Spinal cord (tissue), 10 donors: ENCODE results near the gene MAL. TPM values are rescaled to one million over a fixed set of nuclear protein-coding genes. Genes with fewer than 3 reads are reported as not detected.

ENCODE experiments used
- DNase-seq, 6 donors: peaks; one replicate each; pipeline versions ENCODE4 v3.0.0 to v3.0.0-alpha.2; 2013 to 2015; ENCODE audit warnings: low spot score in 6 of 6, low read depth in 4 of 6
- H3K27ac ChIP-seq: one replicate; pipeline ENCODE4 v1.5.1; 2013; ENCODE audit warnings: low read depth, low read length, control low read depth
- H3K27me3 ChIP-seq: one replicate; pipeline ENCODE4 v1.6.1; 2013; ENCODE audit warnings: low read length; ENCODE audit not compliant: control insufficient read depth, insufficient read depth
- H3K36me3 ChIP-seq: one replicate; pipeline ENCODE4 v1.6.1; 2013; ENCODE audit warnings: low read length; ENCODE audit not compliant: control insufficient read depth, insufficient read depth
- H3K4me1 ChIP-seq: one replicate; pipeline ENCODE4 v1.6.1; 2013; ENCODE audit warnings: low read length; ENCODE audit not compliant: control insufficient read depth, insufficient read depth
- H3K4me3 ChIP-seq: one replicate; pipeline ENCODE4 v1.5.1; 2013; ENCODE audit warnings: low read depth, low read length, control low read depth
- H3K9me3 ChIP-seq: one replicate; pipeline ENCODE4 v1.6.1; 2013; ENCODE audit warnings: low read length; ENCODE audit not compliant: control insufficient read depth, insufficient read depth
- WGBS: methylation state at CpG from one replicate; pipeline ENCODE4 v1.1.5; 2013; ENCODE audit warnings: missing lambda C conversion rate; ENCODE audit not compliant: insufficient coverage; 5-methylcytosine and 5-hydroxymethylcytosine counted together
- polyA plus RNA-seq, 2 donors: library from polyadenylated mRNA; unstranded; fragments of 120-200 nt; gene quantifications; one replicate each; pipeline ENCODE4 v1.2.1, GENCODE V29; 2013; ENCODE audit not compliant: insufficient read length in 2 of 2
- total RNA-seq, 2 donors: library from RNA; depleted of rRNA in 1 of 2; stranded (reverse); fragments of 120-200 nt in 1 of 2; fragments of >200 nt in 1 of 2; gene quantifications; one replicate each; pipeline versions ENCODE4 v1.2.3 to v1.2.4, GENCODE V29; 2013 to 2014
- donor health status: healthy.

Gene MAL
- total and polyA plus RNA-seq, 4 donors = 8.2 to 23.0 (median 18.6) TPM

DNA sequence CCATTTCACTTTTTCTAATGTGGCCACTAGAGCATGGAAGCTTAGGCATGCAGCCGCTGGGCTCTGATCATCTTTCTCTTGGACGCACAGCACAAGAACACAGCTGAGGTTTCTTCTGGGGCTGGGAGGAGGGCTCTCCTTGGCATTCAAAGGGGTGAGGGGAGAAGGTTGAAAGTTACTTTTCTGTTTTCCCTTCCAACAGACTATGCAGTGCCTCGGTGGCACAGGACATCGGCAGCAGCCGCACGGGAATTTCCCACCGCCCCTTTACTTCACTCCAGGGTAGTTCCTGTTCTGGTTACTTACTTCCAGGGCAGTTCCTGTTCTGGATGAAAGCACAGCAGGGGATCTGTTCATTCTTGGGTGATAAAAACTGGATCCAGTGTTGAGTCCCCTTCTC is 18.9 kb upstream of the MAL start:
- no peaks in the 10 kb centered on the region for H3K9me3 ChIP-seq
- 70% methylated on average over 5 of the region's 7 CpGs for WGBS
- H3K4me3 ChIP-seq = no peak overlapping the region
- DNase-seq = no peak
- H3K27ac ChIP-seq = no peak overlapping the region
- H3K36me3 ChIP-seq = no peaks in the 10 kb centered on the region
- peaks cover 4% of the 10 kb centered on the region for H3K27me3 ChIP-seq
- H3K4me1 ChIP-seq = peaks cover 4% of the 10 kb centered on the region

DNA sequence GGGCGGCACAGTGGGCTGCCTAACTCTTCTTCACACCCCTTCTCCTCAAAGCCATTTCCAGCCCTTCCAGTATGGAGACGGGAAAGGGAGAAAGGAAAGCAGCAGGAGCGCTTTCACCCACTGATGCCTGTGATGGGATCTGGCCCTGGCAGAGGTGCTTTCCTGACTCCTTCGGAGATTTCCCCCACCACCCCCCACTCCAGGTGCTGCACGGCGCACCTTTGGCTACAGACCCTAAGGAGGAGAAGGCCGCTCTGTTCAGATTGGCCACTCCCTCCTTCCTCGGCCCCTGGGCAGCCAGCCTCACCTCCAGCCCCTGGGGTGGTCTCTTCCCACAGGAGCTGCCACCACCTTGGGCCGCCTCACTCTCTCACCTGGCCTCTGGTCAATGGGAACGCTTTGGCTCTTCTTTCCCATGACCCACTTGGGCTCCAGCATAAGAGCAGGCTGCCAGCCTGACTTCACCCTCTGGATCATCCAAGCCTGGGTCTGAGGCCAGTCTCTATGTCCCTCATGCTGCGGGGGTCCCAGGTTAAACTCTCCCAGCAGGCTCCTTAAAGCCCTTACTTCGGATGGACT is 18.4 kb upstream of the MAL start:
- DNase-seq = no peak
- WGBS = 96% methylated on average over 9 of the region's 12 CpGs
- no peak overlapping the region for H3K27ac ChIP-seq

GRCh38 chr2:95007822-95008221 is 17.7 kb upstream of the MAL start:
- 75% methylated on average over 7 of the region's 8 CpGs for WGBS
- Histone ChIP-seq H3K9me3 (no peaks in the 10 kb centered on the region), H3K4me1 (peaks cover 4% of the 10 kb centered on the region), H3K4me3 (no peak overlapping the region), H3K27ac (no peak overlapping the region), H3K27me3 (peaks cover 4% of the 10 kb centered on the region), H3K36me3 (no peaks in the 10 kb centered on the region)
- peak in 1 of 6 donors; percentile 44 for DNase-seq

More for the DNA sequence above, 18.4 kb upstream of the MAL start:
- no peak overlapping the region for H3K4me3 ChIP-seq
- peaks cover 4% of the 10 kb centered on the region for H3K27me3 ChIP-seq
- peaks cover 4% of the 10 kb centered on the region for H3K4me1 ChIP-seq
- no peaks in the 10 kb centered on the region for H3K36me3 ChIP-seq
- H3K9me3 ChIP-seq = no peaks in the 10 kb centered on the region

- no peak overlapping the region for H3K27ac ChIP-seq
These were observed 17.2 kb upstream of the MAL start for GRCh38 chr2:95008306-95008705.

DNA sequence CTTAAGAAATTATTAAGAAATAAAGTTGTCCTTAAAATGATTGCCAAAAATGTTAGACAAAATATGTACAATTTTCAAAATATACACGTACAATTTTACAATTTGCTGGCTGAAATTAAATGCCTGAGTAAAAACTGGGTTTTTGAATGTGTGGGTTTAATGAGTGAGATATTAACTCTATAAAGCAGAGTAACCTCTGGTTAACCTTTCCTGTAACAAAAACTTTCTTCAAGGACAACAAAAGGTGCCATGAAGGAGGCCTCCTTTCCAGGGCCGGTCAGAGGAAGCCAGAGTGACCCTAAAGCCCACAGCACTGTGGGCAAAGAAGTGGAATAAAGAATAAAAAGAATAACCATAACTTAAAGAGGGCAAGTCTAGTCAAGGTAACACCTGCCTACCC is 16.5 kb upstream of the MAL start:
- Histone ChIP-seq H3K4me1 (peaks cover 4% of the 10 kb centered on the region), H3K36me3 (no peaks in the 10 kb centered on the region), H3K4me3 (no peak overlapping the region), H3K27me3 (peaks cover 6% of the 10 kb centered on the region), H3K27ac (no peak overlapping the region), H3K9me3 (no peaks in the 10 kb centered on the region)
- WGBS = no CpG with 5 or more reads among the region's 2 CpGs
- DNase-seq = no peak

More at GRCh38 chr2:95008306-95008705, 17.2 kb upstream of the MAL start:
- WGBS = no CpG with 5 or more reads among the region's 2 CpGs
- Histone ChIP-seq H3K27me3 (peaks cover 6% of the 10 kb centered on the region), H3K9me3 (no peaks in the 10 kb centered on the region), H3K36me3 (no peaks in the 10 kb centered on the region), H3K4me3 (no peak overlapping the region), H3K4me1 (peaks cover 4% of the 10 kb centered on the region)
- DNase-seq = no peak

GRCh38 chr2:95009412-95009811 is 16.1 kb upstream of the MAL start:
- Histone ChIP-seq H3K9me3 (no peaks in the 10 kb centered on the region), H3K4me3 (no peak overlapping the region), H3K4me1 (peaks cover 4% of the 10 kb centered on the region), H3K27me3 (peaks cover 8% of the 10 kb centered on the region), H3K27ac (no peak overlapping the region), H3K36me3 (no peaks in the 10 kb centered on the region)
- DNase-seq = no peak
- 69% methylated on average over 4 of the region's 5 CpGs for WGBS

- 69% methylated on average over 8 of the region's 10 CpGs for WGBS
- peaks cover 4% of the 10 kb centered on the region for H3K4me1 ChIP-seq
- H3K4me3 ChIP-seq = no peak overlapping the region
- DNase-seq = no peak
- H3K9me3 ChIP-seq = no peaks in the 10 kb centered on the region
- H3K27me3 ChIP-seq = peaks cover 4% of the 10 kb centered on the region
- H3K36me3 ChIP-seq = no peaks in the 10 kb centered on the region
- no peak overlapping the region for H3K27ac ChIP-seq
These were observed 15.4 kb upstream of the MAL start for GRCh38 chr2:95010126-95010525.

DNA sequence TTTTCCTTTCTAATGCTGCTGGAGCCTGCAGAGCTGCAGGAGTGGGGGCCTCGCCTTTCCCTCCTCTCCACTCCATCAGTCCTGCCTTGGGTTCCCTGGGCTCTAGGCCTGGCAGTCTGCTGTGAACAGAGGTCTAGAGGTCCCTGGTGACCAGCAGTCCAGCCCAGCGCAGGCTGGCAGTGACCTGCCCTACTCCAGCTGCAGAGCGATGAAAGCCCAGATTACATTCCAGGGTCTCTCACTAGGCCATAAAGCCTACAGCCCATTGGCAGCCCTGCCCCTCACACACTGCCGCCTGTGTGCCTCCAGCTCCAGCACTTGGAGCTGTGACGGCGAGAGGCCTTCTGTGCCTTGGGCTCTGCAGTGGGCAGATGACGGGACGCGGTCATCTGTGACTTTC is 14.8 kb upstream of the MAL start:
- peaks cover 4% of the 10 kb centered on the region for H3K27me3 ChIP-seq
- H3K9me3 ChIP-seq = no peaks in the 10 kb centered on the region
- DNase-seq = no peak
- no peak overlapping the region for H3K27ac ChIP-seq
- 93% methylated on average over 5 of the region's 9 CpGs for WGBS
- H3K4me1 ChIP-seq = peaks cover 4% of the 10 kb centered on the region
- H3K36me3 ChIP-seq = no peaks in the 10 kb centered on the region
- no peak overlapping the region for H3K4me3 ChIP-seq

GRCh38 chr2:95012881-95013550 is 12.5 kb upstream of the MAL start:
- WGBS = 94% methylated on average over 10 of the region's 10 CpGs
- Histone ChIP-seq H3K4me3 (no peak overlapping the region), H3K4me1 (no peaks in the 10 kb centered on the region), H3K27ac (no peak overlapping the region), H3K9me3 (no peaks in the 10 kb centered on the region), H3K27me3 (peaks cover 4% of the 10 kb centered on the region), H3K36me3 (no peaks in the 10 kb centered on the region)
- DNase-seq = no peak

DNA sequence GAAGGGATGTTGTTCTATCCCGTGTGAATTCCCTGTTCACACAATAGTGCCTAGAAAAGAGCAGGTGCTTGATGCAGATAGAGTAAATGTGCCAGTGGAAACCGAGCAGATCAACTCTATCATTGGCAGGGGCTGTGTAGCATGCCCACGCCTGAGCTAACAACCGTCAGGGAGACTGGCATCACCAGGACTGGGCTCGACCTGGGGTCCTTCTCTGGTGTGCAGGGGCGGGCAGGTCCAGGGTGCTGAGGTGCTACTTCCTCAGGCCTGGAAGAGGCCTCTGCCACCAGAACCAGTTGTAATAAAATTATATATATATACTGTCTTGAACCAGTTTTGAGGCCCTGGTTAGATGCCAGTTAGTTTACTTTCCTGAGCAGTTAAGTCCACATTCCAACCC is 11.8 kb upstream of the MAL start:
- Histone ChIP-seq H3K36me3 (no peaks in the 10 kb centered on the region), H3K27me3 (peaks cover 4% of the 10 kb centered on the region), H3K4me3 (no peak overlapping the region), H3K27ac (no peak overlapping the region), H3K9me3 (no peaks in the 10 kb centered on the region), H3K4me1 (no peaks in the 10 kb centered on the region)
- DNase-seq = no peak
- 87% methylated on average over 4 of the region's 6 CpGs for WGBS
